Measurements from ENCODE around the gene SSRP1.

SSRP1 gene

GRCh38 chr11:57335343-57336110 is at the start of gene SSRP1:
TSS of gene SSRP1 (minus strand) at chr11:57335892. CDS start at chr11:57335121, 771 bp downstream.
- peaks cover 22% of the 10 kb centered on the region for H3K36me3 ChIP-seq (ENCODE audit: insufficient read depth, low read length)
- H3K9me3 ChIP-seq (ENCODE audit: control insufficient read depth, insufficient read depth, low read length): no peaks in the 10 kb centered on the region
- peaks cover 21% of the 10 kb centered on the region for H3K4me1 ChIP-seq (ENCODE audit: insufficient read depth, low read length)
- peak within 1 kb of the TSS; percentile 65 for H3K9ac ChIP-seq (ENCODE audit: low read depth, low read length)

- Histone ChIP-seq H3K4me1 (ENCODE audit: insufficient read depth, low read length) (no peaks in the 10 kb centered on the region), H3K36me3 (ENCODE audit: insufficient read depth, low read length) (no peaks in the 10 kb centered on the region), H3K9me3 (ENCODE audit: control insufficient read depth, insufficient read depth, low read length) (no peaks in the 10 kb centered on the region), H3K9ac (ENCODE audit: low read depth, low read length) (no peak within 1 kb of the TSS)
Observed at GRCh38 chr11:57380975-57381374, 45.3 kb upstream of the SSRP1 start, which contains the start of gene PRG3. TSS of gene PRG3 (minus strand) at chr11:57381150. CDS start at chr11:57380708, 442 bp downstream.

- Histone ChIP-seq H3K9ac (ENCODE audit: low read depth, low read length) (no peak overlapping the region), H3K9me3 (ENCODE audit: control insufficient read depth, insufficient read depth, low read length) (no peaks in the 10 kb centered on the region), H3K4me1 (ENCODE audit: insufficient read depth, low read length) (no peaks in the 10 kb centered on the region), H3K36me3 (ENCODE audit: insufficient read depth, low read length) (no peaks in the 10 kb centered on the region)
Observed at GRCh38 chr11:57379732-57380131, 44.0 kb upstream of the SSRP1 start.

- Histone ChIP-seq H3K4me1 (ENCODE audit: insufficient read depth, low read length) (no peaks in the 10 kb centered on the region), H3K9ac (ENCODE audit: low read depth, low read length) (no peak overlapping the region), H3K9me3 (ENCODE audit: control insufficient read depth, insufficient read depth, low read length) (no peaks in the 10 kb centered on the region), H3K36me3 (ENCODE audit: insufficient read depth, low read length) (no peaks in the 10 kb centered on the region)
Observed at GRCh38 chr11:57378186-57378585, 42.5 kb upstream of the SSRP1 start.

GRCh38 chr11:57377107-57377506 is 41.4 kb upstream of the SSRP1 start:
- no peaks in the 10 kb centered on the region for H3K36me3 ChIP-seq (ENCODE audit: insufficient read depth, low read length)
- no peaks in the 10 kb centered on the region for H3K9me3 ChIP-seq (ENCODE audit: control insufficient read depth, insufficient read depth, low read length)
- H3K9ac ChIP-seq (ENCODE audit: low read depth, low read length): no peak overlapping the region
- H3K4me1 ChIP-seq (ENCODE audit: insufficient read depth, low read length): no peaks in the 10 kb centered on the region

- Histone ChIP-seq H3K9ac (ENCODE audit: low read depth, low read length) (no peak overlapping the region; the same call in 1 of the 2 replicates), H3K9me3 (ENCODE audit: control insufficient read depth, insufficient read depth, low read length) (no peaks in the 10 kb centered on the region), H3K36me3 (ENCODE audit: insufficient read depth, low read length) (no peaks in the 10 kb centered on the region), H3K4me1 (ENCODE audit: insufficient read depth, low read length) (no peaks in the 10 kb centered on the region)
Observed at GRCh38 chr11:57376095-57377090, 40.7 kb upstream of the SSRP1 start.

GRCh38 chr11:57375490-57375889 is 39.8 kb upstream of the SSRP1 start:
- Histone ChIP-seq H3K36me3 (ENCODE audit: insufficient read depth, low read length) (no peaks in the 10 kb centered on the region), H3K9ac (ENCODE audit: low read depth, low read length) (no peak overlapping the region), H3K4me1 (ENCODE audit: insufficient read depth, low read length) (no peaks in the 10 kb centered on the region), H3K9me3 (ENCODE audit: control insufficient read depth, insufficient read depth, low read length) (no peaks in the 10 kb centered on the region)

GRCh38 chr11:57374966-57375365 is 39.3 kb upstream of the SSRP1 start:
- H3K4me1 ChIP-seq (ENCODE audit: insufficient read depth, low read length): no peaks in the 10 kb centered on the region
- H3K9ac ChIP-seq (ENCODE audit: low read depth, low read length): no peak overlapping the region
- no peaks in the 10 kb centered on the region for H3K36me3 ChIP-seq (ENCODE audit: insufficient read depth, low read length)
- H3K9me3 ChIP-seq (ENCODE audit: control insufficient read depth, insufficient read depth, low read length): no peaks in the 10 kb centered on the region

- H3K36me3 ChIP-seq (ENCODE audit: insufficient read depth, low read length): no peaks in the 10 kb centered on the region
- H3K9ac ChIP-seq (ENCODE audit: low read depth, low read length): no peak overlapping the region
- H3K9me3 ChIP-seq (ENCODE audit: control insufficient read depth, insufficient read depth, low read length): no peaks in the 10 kb centered on the region
- H3K4me1 ChIP-seq (ENCODE audit: insufficient read depth, low read length): no peaks in the 10 kb centered on the region
Observed at GRCh38 chr11:57373146-57373545, 37.5 kb upstream of the SSRP1 start.

GRCh38 chr11:57370941-57371340 is 35.2 kb upstream of the SSRP1 start:
- Histone ChIP-seq H3K9ac (ENCODE audit: low read depth, low read length) (no peak overlapping the region), H3K4me1 (ENCODE audit: insufficient read depth, low read length) (peaks cover 6% of the 10 kb centered on the region), H3K9me3 (ENCODE audit: control insufficient read depth, insufficient read depth, low read length) (no peaks in the 10 kb centered on the region), H3K36me3 (ENCODE audit: insufficient read depth, low read length) (no peaks in the 10 kb centered on the region)

- no peaks in the 10 kb centered on the region for H3K9me3 ChIP-seq (ENCODE audit: control insufficient read depth, insufficient read depth, low read length)
- no peak overlapping the region for H3K9ac ChIP-seq (ENCODE audit: low read depth, low read length)
- peaks cover 13% of the 10 kb centered on the region for H3K4me1 ChIP-seq (ENCODE audit: insufficient read depth, low read length)
- no peaks in the 10 kb centered on the region for H3K36me3 ChIP-seq (ENCODE audit: insufficient read depth, low read length)
Observed at GRCh38 chr11:57370251-57370650, 34.6 kb upstream of the SSRP1 start.

- no peaks in the 10 kb centered on the region for H3K9me3 ChIP-seq (ENCODE audit: control insufficient read depth, insufficient read depth, low read length)
- no peak overlapping the region for H3K9ac ChIP-seq (ENCODE audit: low read depth, low read length)
- H3K4me1 ChIP-seq (ENCODE audit: insufficient read depth, low read length): peaks cover 16% of the 10 kb centered on the region
- no peaks in the 10 kb centered on the region for H3K36me3 ChIP-seq (ENCODE audit: insufficient read depth, low read length)
Observed at GRCh38 chr11:57368845-57369232, 33.1 kb upstream of the SSRP1 start.

- Histone ChIP-seq H3K36me3 (ENCODE audit: insufficient read depth, low read length) (no peaks in the 10 kb centered on the region), H3K9ac (ENCODE audit: low read depth, low read length) (no peak overlapping the region), H3K4me1 (ENCODE audit: insufficient read depth, low read length) (peaks cover 16% of the 10 kb centered on the region), H3K9me3 (ENCODE audit: control insufficient read depth, insufficient read depth, low read length) (no peaks in the 10 kb centered on the region; the same call in 1 of the 2 replicates)
Observed at GRCh38 chr11:57368106-57368844, 32.6 kb upstream of the SSRP1 start.

All from ES-I3 (cell line).